ENCODE data around the gene SPON1. TPM values are rescaled to one million over a fixed set of nuclear protein-coding genes. Genes with fewer than 3 reads are reported as not detected.
"Not testable (repeated sequence)": the region's sequence is repeated elsewhere in the genome, so short reads cannot be mapped to it uniquely, and the experiment has no call there.

The SPON1 gene
- total RNA-seq, 6 experiments from 2014 or later, result not detected

GRCh38 chr11:14029971-14030920, 67.7 kb downstream of the SPON1 start:
- Mint-ChIP-seq H3K27me3 (ENCODE audit: insufficient read depth) (peaks cover 8% of the 10 kb centered on the region), H3K9me3 (no peaks in the 10 kb centered on the region), H3K4me3 (no peak overlapping the region), H3K4me1 (ENCODE audit: low read depth) (peaks cover 8% of the 10 kb centered on the region; the same call in 1 of the 2 replicates), H3K27ac (no peak overlapping the region), H3K36me3 (ENCODE audit: low read depth) (no peaks in the 10 kb centered on the region)
- DNase-seq, result no peak
- no peak for TF ChIP-seq CTCF (IDR thresholded peaks at IDR 0.05)

GRCh38 chr11:14035526-14035925, 73.0 kb downstream of the SPON1 start:
- not testable (repeated sequence) for H3K4me3 Mint-ChIP-seq; H3K27me3 Mint-ChIP-seq (ENCODE audit: insufficient read depth); H3K9me3 Mint-ChIP-seq; H3K4me1 Mint-ChIP-seq (ENCODE audit: low read depth); H3K27ac Mint-ChIP-seq; DNase-seq; H3K36me3 Mint-ChIP-seq (ENCODE audit: low read depth)

GRCh38 chr11:14036469-14036868, 73.9 kb downstream of the SPON1 start:
- Mint-ChIP-seq H3K4me3 (no peak overlapping the region), H3K9me3 (no peaks in the 10 kb centered on the region), H3K27ac (no peak overlapping the region), H3K36me3 (ENCODE audit: low read depth) (no peaks in the 10 kb centered on the region), H3K4me1 (ENCODE audit: low read depth) (no peaks in the 10 kb centered on the region), H3K27me3 (ENCODE audit: insufficient read depth) (peaks cover 2% of the 10 kb centered on the region)
- no peak for DNase-seq
- TF ChIP-seq CTCF (IDR thresholded peaks at IDR 0.05), result no peak

- no peaks in the 10 kb centered on the region for H3K36me3 Mint-ChIP-seq (ENCODE audit: low read depth)
- H3K4me3 Mint-ChIP-seq, result no peak overlapping the region
- peak; percentile 59 for TF ChIP-seq CTCF (IDR thresholded peaks at IDR 0.05)
- DNase-seq, result no peak
- H3K9me3 Mint-ChIP-seq, result no peaks in the 10 kb centered on the region
- no peak overlapping the region for H3K27ac Mint-ChIP-seq
- H3K27me3 Mint-ChIP-seq (ENCODE audit: insufficient read depth), result peaks cover 2% of the 10 kb centered on the region; the same call in 1 of the 2 replicates
- no peaks in the 10 kb centered on the region for H3K4me1 Mint-ChIP-seq (ENCODE audit: low read depth)
Measured at GRCh38 chr11:14041040-14041439, 78.5 kb downstream of the SPON1 start.

GRCh38 chr11:14041565-14041964, 79.0 kb downstream of the SPON1 start:
- Mint-ChIP-seq H3K27ac (no peak overlapping the region), H3K4me3 (no peak overlapping the region), H3K27me3 (ENCODE audit: insufficient read depth) (peaks cover 2% of the 10 kb centered on the region; the same call in 1 of the 2 replicates), H3K4me1 (ENCODE audit: low read depth) (no peaks in the 10 kb centered on the region), H3K36me3 (ENCODE audit: low read depth) (no peaks in the 10 kb centered on the region), H3K9me3 (no peaks in the 10 kb centered on the region)
- DNase-seq, result no peak
- no peak for TF ChIP-seq CTCF (IDR thresholded peaks at IDR 0.05)
